Measurements from ENCODE around the gene ARMH2. TPM values are rescaled to one million over a fixed set of nuclear protein-coding genes. Genes with fewer than 3 reads are reported as not detected.

The ARMH2 gene
- polyA plus RNA-seq, 1 donor from 2014 or later: 0.73 TPM

DNA sequence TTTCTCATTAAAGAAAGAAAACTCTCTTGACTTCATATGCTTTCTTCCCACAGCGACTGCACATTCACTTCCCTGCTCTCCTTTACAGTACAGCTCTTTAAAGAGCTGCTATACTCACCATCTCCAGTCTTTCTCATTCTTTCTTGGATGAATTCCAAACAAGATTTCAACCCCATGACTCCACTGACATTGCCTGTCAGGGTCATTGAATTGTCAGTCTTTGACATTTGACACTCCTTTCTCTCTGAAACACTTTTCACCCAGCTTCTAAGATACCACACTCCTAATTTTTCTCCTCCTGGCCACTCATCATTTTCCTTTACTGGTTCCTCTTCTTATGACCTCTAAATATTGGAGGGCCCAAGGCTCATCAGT is 811 bp upstream of the ARMH2 start:
- Histone ChIP-seq H3K27me3 (ENCODE audit: insufficient read depth, low read depth, low read length) (no peaks in the 10 kb centered on the region), H3K9me2 (ENCODE audit: insufficient read depth, low read length) (no peaks in the 10 kb centered on the region), H3K9ac (ENCODE audit: low read length) (no peak overlapping the region), H3K4me2 (ENCODE audit: low read length) (no peak overlapping the region), H3K4me3 (ENCODE audit: low read length) (no peak overlapping the region), H3K27ac (ENCODE audit: low read length) (no peak overlapping the region), H2AFZ (ENCODE audit: low read depth, low read length) (no peak overlapping the region), H3K79me2 (replicated peaks; ENCODE audit: insufficient read depth, low read length) (no peaks in the 10 kb centered on the region), H3F3A (ENCODE audit: insufficient read depth, low read length, poor library complexity, severe bottlenecking) (no peaks in the 10 kb centered on the region), H3K9me3 (ENCODE audit: low read length) (no peaks in the 10 kb centered on the region), H3K36me3 (ENCODE audit: insufficient read depth, low read length) (no peaks in the 10 kb centered on the region), H4K20me1 (ENCODE audit: insufficient read depth) (no peaks in the 10 kb centered on the region)
- TF ChIP-seq TAF1 (IDR thresholded peaks at IDR 0.05; ENCODE audit: low read depth) (no peak), EZH2 (IDR thresholded peaks at IDR 0.05; ENCODE audit: borderline replicate concordance, insufficient read depth, low read length, poor library complexity, severe bottlenecking) (no peak), EP300 (conservative IDR thresholded peaks at IDR 0.05; ENCODE audit: poor library complexity, severe bottlenecking) (no peak), RAD21 (conservative IDR thresholded peaks at IDR 0.05) (no peak), MXI1 (conservative IDR thresholded peaks at IDR 0.05; ENCODE audit: poor library complexity, severe bottlenecking) (no peak), SMC3 (conservative IDR thresholded peaks at IDR 0.05; ENCODE audit: poor library complexity) (no peak), POLR2AphosphoS5 (IDR thresholded peaks at IDR 0.05) (no peak)
- TF ChIP-seq, protein P1, sequence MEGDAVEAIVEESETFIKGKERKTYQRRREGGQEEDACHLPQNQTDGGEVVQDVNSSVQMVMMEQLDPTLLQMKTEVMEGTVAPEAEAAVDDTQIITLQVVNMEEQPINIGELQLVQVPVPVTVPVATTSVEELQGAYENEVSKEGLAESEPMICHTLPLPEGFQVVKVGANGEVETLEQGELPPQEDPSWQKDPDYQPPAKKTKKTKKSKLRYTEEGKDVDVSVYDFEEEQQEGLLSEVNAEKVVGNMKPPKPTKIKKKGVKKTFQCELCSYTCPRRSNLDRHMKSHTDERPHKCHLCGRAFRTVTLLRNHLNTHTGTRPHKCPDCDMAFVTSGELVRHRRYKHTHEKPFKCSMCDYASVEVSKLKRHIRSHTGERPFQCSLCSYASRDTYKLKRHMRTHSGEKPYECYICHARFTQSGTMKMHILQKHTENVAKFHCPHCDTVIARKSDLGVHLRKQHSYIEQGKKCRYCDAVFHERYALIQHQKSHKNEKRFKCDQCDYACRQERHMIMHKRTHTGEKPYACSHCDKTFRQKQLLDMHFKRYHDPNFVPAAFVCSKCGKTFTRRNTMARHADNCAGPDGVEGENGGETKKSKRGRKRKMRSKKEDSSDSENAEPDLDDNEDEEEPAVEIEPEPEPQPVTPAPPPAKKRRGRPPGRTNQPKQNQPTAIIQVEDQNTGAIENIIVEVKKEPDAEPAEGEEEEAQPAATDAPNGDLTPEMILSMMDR (IDR thresholded peaks at IDR 0.05; ENCODE audit: poor library complexity, severe bottlenecking): no peak
- TF ChIP-seq, protein P2, sequence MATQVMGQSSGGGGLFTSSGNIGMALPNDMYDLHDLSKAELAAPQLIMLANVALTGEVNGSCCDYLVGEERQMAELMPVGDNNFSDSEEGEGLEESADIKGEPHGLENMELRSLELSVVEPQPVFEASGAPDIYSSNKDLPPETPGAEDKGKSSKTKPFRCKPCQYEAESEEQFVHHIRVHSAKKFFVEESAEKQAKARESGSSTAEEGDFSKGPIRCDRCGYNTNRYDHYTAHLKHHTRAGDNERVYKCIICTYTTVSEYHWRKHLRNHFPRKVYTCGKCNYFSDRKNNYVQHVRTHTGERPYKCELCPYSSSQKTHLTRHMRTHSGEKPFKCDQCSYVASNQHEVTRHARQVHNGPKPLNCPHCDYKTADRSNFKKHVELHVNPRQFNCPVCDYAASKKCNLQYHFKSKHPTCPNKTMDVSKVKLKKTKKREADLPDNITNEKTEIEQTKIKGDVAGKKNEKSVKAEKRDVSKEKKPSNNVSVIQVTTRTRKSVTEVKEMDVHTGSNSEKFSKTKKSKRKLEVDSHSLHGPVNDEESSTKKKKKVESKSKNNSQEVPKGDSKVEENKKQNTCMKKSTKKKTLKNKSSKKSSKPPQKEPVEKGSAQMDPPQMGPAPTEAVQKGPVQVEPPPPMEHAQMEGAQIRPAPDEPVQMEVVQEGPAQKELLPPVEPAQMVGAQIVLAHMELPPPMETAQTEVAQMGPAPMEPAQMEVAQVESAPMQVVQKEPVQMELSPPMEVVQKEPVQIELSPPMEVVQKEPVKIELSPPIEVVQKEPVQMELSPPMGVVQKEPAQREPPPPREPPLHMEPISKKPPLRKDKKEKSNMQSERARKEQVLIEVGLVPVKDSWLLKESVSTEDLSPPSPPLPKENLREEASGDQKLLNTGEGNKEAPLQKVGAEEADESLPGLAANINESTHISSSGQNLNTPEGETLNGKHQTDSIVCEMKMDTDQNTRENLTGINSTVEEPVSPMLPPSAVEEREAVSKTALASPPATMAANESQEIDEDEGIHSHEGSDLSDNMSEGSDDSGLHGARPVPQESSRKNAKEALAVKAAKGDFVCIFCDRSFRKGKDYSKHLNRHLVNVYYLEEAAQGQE (IDR thresholded peaks at IDR 0.05; ENCODE audit: borderline replicate concordance): no peak

- Histone ChIP-seq H3K9ac (ENCODE audit: low read length) (no peak overlapping the region), H3K36me3 (ENCODE audit: insufficient read depth, low read length) (no peaks in the 10 kb centered on the region), H3K79me2 (replicated peaks; ENCODE audit: insufficient read depth, low read length) (no peaks in the 10 kb centered on the region), H3K4me2 (ENCODE audit: low read length) (no peak overlapping the region), H4K20me1 (ENCODE audit: insufficient read depth) (no peaks in the 10 kb centered on the region), H3F3A (ENCODE audit: insufficient read depth, low read length, poor library complexity, severe bottlenecking) (no peaks in the 10 kb centered on the region), H3K27me3 (ENCODE audit: insufficient read depth, low read depth, low read length) (no peaks in the 10 kb centered on the region), H3K27ac (ENCODE audit: low read length) (no peak overlapping the region), H3K9me2 (ENCODE audit: insufficient read depth, low read length) (no peaks in the 10 kb centered on the region), H3K4me3 (ENCODE audit: low read length) (no peak overlapping the region), H2AFZ (ENCODE audit: low read depth, low read length) (no peak overlapping the region), H3K9me3 (ENCODE audit: low read length) (no peaks in the 10 kb centered on the region)
- no peak for TF ChIP-seq SMC3 (conservative IDR thresholded peaks at IDR 0.05; ENCODE audit: poor library complexity)
- TF ChIP-seq EP300 (conservative IDR thresholded peaks at IDR 0.05; ENCODE audit: poor library complexity, severe bottlenecking): no peak
- TF ChIP-seq POLR2AphosphoS5 (IDR thresholded peaks at IDR 0.05): no peak
- TF ChIP-seq TAF1 (IDR thresholded peaks at IDR 0.05; ENCODE audit: low read depth): no peak
- no peak for TF ChIP-seq EZH2 (IDR thresholded peaks at IDR 0.05; ENCODE audit: borderline replicate concordance, insufficient read depth, low read length, poor library complexity, severe bottlenecking)
- TF ChIP-seq, protein P1 (IDR thresholded peaks at IDR 0.05; ENCODE audit: poor library complexity, severe bottlenecking): no peak
- TF ChIP-seq RAD21 (conservative IDR thresholded peaks at IDR 0.05): no peak
- TF ChIP-seq, protein P2 (IDR thresholded peaks at IDR 0.05; ENCODE audit: borderline replicate concordance): no peak
- TF ChIP-seq MXI1 (conservative IDR thresholded peaks at IDR 0.05; ENCODE audit: poor library complexity, severe bottlenecking): no peak
Measured at GRCh38 chr6:24797596-24798216, 1.0 kb downstream of the ARMH2 start.

Measured in neural cell (in vitro differentiated cells).